ENCODE measurements around the gene VKORC1L1. TPM values are rescaled to one million over a fixed set of nuclear protein-coding genes. Genes with fewer than 3 reads are reported as not detected.
A peak's percentile ranks its signal among the peaks of the same experiment; 100 is the strongest.

The VKORC1L1 gene
- total and polyA plus RNA-seq, 9 of the 15 experiments (the other 6 are each of a cell fraction or from before 2014, with no cell fraction given) = 6.8 to 36.5 (median 19.3) TPM

DNA sequence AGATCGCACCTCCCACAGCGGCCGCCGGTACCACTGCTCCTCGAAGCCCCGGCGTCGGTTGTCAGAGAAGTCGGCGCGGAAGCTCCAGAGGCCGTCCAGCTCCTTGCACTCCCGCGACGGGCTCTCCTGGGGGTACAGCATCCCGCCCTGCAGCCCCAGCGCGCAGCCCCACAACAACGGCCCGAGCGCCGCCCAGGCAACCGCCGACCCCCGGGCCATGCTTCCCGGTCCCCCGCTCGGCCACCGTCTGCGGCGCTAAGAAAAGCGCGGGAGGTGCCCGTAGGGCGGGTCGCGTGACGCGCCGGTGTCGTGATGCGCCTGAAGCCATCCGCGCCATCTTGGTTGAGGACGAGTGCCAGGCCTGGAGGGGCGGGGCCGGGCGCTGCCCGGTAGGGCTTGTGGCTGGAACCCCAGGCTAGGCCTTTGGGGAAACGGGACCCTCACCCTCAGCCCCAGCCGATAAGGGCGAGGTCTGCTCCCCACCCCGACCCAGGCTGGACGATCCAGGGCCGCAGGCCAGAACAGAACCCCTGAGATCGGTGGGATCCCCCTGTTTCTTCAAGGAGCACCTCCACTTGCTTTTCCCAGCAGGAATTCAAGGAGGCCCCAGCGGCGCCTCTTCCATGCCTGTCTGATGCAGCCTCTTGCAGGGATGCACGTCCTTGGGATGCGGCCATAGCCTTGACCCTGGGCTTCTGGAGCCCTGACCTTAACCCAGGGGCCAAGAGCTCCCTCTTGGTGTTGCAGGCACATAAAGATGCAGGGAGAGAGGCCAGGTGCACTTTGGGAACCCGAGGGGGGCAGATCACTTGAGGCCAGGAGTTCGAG is 109.3 kb downstream of the VKORC1L1 start, which contains the start of gene GUSB (continued):
- TF ChIP-seq, protein P1, sequence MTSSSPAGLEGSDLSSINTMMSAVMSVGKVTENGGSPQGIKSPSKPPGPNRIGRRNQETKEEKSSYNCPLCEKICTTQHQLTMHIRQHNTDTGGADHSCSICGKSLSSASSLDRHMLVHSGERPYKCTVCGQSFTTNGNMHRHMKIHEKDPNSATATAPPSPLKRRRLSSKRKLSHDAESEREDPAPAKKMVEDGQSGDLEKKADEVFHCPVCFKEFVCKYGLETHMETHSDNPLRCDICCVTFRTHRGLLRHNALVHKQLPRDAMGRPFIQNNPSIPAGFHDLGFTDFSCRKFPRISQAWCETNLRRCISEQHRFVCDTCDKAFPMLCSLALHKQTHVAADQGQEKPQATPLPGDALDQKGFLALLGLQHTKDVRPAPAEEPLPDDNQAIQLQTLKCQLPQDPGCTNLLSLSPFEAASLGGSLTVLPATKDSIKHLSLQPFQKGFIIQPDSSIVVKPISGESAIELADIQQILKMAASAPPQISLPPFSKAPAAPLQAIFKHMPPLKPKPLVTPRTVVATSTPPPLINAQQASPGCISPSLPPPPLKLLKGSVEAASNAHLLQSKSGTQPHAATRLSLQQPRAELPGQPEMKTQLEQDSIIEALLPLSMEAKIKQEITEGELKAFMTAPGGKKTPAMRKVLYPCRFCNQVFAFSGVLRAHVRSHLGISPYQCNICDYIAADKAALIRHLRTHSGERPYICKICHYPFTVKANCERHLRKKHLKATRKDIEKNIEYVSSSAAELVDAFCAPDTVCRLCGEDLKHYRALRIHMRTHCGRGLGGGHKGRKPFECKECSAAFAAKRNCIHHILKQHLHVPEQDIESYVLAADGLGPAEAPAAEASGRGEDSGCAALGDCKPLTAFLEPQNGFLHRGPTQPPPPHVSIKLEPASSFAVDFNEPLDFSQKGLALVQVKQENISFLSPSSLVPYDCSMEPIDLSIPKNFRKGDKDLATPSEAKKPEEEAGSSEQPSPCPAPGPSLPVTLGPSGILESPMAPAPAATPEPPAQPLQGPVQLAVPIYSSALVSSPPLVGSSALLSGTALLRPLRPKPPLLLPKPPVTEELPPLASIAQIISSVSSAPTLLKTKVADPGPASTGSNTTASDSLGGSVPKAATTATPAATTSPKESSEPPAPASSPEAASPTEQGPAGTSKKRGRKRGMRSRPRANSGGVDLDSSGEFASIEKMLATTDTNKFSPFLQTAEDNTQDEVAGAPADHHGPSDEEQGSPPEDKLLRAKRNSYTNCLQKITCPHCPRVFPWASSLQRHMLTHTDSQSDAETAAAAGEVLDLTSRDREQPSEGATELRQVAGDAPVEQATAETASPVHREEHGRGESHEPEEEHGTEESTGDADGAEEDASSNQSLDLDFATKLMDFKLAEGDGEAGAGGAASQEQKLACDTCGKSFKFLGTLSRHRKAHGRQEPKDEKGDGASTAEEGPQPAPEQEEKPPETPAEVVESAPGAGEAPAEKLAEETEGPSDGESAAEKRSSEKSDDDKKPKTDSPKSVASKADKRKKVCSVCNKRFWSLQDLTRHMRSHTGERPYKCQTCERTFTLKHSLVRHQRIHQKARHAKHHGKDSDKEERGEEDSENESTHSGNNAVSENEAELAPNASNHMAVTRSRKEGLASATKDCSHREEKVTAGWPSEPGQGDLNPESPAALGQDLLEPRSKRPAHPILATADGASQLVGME (CRISPR knock-in tag; IDR thresholded peaks at IDR 0.05) = peak; percentile 71
- peak in 1 of 2 experiments; percentile 19; a peak in 1 of 4 replicates for TF ChIP-seq KDM1A (IDR thresholded peaks at IDR 0.05)
- TF ChIP-seq SIN3A (IDR thresholded peaks at IDR 0.05; ENCODE audit: borderline replicate concordance in 2 of 2, control insufficient read depth in 1 of 2, low read depth in 2 of 2, low read length in 2 of 2) = peak in 1 of 2 experiments; percentile 84; a peak in 3 of 4 replicates
- TF ChIP-seq PHF20 (IDR thresholded peaks at IDR 0.05; ENCODE audit: partially characterized antibody) = peak; percentile 93
- no peak; the same call in 1 of the 2 replicates for TF ChIP-seq SREBF1 (IDR thresholded peaks at IDR 0.05; ENCODE audit: borderline replicate concordance, low read depth, low read length)
- TF ChIP-seq ZFX (CRISPR knock-in tag; IDR thresholded peaks at IDR 0.05) = peak; percentile 99
- TF ChIP-seq CHCHD3 (CRISPR knock-in tag; IDR thresholded peaks at IDR 0.05) = 0 out of 2 replicates have a peak, but pooled peaks have one; percentile 18
- peak; percentile 96 for TF ChIP-seq SP1 (CRISPR knock-in tag; IDR thresholded peaks at IDR 0.05)
- no peak; the same call in 1 of the 2 replicates for TF ChIP-seq DMBX1 (CRISPR knock-in tag; IDR thresholded peaks at IDR 0.05; ENCODE audit: borderline replicate concordance)
- no peak for TF ChIP-seq PURB (CRISPR knock-in tag; IDR thresholded peaks at IDR 0.05; ENCODE audit: low read depth)
- peak in 1 of 2 experiments; percentile 90; a peak in 2 of 4 replicates for TF ChIP-seq HDAC1 (IDR thresholded peaks at IDR 0.05)
- TF ChIP-seq ZSCAN32 (CRISPR knock-in tag; IDR thresholded peaks at IDR 0.05) = 0 out of 2 replicates have a peak, but pooled peaks have one; percentile 45
- TF ChIP-seq KLF16 (IDR thresholded peaks at IDR 0.05) = peak; percentile 83; the same call in 1 of the 2 replicates
- TF ChIP-seq NFXL1 (CRISPR knock-in tag; IDR thresholded peaks at IDR 0.05) = no peak
- TF ChIP-seq BCL6 (CRISPR knock-in tag; IDR thresholded peaks at IDR 0.05) = no peak
- TF ChIP-seq ZNF140 (CRISPR knock-in tag; IDR thresholded peaks at IDR 0.05) = no peak
- peak; percentile 86; the same call in 1 of the 2 replicates for TF ChIP-seq TGIF2 (CRISPR knock-in tag; IDR thresholded peaks at IDR 0.05)
- peak; percentile 86 for TF ChIP-seq RNF2 (IDR thresholded peaks at IDR 0.05)
- TF ChIP-seq, protein P2, sequence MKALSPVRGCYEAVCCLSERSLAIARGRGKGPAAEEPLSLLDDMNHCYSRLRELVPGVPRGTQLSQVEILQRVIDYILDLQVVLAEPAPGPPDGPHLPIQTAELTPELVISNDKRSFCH (CRISPR knock-in tag; IDR thresholded peaks at IDR 0.05) = no peak
- TF ChIP-seq, protein P2 (tag; IDR thresholded peaks at IDR 0.05) = peak; percentile 62; the same call in 1 of the 2 replicates
- TF ChIP-seq, protein P3, sequence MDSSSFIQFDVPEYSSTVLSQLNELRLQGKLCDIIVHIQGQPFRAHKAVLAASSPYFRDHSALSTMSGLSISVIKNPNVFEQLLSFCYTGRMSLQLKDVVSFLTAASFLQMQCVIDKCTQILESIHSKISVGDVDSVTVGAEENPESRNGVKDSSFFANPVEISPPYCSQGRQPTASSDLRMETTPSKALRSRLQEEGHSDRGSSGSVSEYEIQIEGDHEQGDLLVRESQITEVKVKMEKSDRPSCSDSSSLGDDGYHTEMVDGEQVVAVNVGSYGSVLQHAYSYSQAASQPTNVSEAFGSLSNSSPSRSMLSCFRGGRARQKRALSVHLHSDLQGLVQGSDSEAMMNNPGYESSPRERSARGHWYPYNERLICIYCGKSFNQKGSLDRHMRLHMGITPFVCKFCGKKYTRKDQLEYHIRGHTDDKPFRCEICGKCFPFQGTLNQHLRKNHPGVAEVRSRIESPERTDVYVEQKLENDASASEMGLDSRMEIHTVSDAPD (CRISPR knock-in tag; IDR thresholded peaks at IDR 0.05) = no peak
- no peak for TF ChIP-seq MTA2 (IDR thresholded peaks at IDR 0.05; ENCODE audit: low read depth)
